CD4-positive, alpha-beta T cell treated with Interleukin-6 at 100 ng/mL for 8 hours (primary cell): ENCODE measurements around the gene DPP8.
"Not testable (repeated sequence)": the region's sequence is repeated elsewhere in the genome, so short reads cannot be mapped to it uniquely, and the experiment has no call there.

Experiments used
- DNase-seq: peaks from one replicate; pipeline ENCODE4 v3.0.0-alpha.2; 2020; ENCODE audit warnings: mixed read lengths, low spot score

The DPP8 gene

GRCh38 chr15:65524226-65524625 lies 6.7 kb upstream of the DPP8 start:
- no peak for DNase-seq

GRCh38 chr15:65521350-65521749 lies 3.9 kb upstream of the DPP8 start:
- DNase-seq = no peak

DNA sequence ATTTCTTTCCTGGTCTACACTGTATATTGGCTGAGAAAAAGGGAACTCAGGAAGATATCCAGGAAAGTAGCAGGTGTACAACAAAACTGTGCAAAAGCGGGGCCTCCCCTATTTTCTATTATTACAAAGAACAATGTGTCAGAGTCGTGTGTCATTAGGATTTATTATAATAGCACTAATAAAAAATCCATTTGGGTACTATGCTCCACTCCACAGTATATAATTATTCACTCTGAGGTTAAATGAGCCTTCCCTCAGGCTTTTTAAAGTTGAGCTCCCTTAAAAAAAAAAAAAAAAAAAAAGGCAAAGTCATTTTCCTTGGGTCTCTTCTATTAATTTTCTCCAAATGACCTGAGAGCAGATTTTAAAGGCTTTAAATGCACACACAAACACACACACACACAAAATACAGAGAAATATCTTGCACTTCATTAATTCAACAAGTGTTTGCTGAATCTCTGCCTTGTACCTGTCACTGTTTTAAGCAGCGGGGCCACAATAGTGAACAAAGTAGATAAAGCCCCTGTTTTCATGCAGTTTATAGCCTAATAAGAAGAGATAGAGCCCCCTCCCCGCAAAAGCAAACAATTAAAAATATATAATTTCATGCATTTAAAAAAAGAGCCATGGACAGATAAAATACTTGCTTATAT lies 1.3 kb upstream of the DPP8 start:
- DNase-seq = no peak

DNA sequence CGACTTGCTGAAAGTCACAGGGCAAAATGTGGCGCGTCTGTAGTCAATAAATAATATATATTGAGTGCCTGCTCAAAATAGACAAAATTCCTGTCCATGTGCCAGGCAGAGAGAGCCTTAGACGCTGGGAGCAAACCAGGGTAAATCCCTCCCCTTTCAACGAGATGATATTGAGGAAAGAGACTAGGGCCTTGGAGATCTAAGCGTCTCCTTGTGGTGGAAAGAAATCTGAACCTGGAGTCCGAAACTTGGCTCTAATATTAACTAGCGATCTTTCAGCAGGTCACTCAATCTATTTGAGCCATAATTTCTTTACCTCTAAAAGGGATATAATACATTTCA lies 348 bp upstream of the DPP8 start:
- DNase-seq = no peak

GRCh38 chr15:65512807-65513416 lies 4.6 kb downstream of the DPP8 start:
- no peak for DNase-seq

DNA sequence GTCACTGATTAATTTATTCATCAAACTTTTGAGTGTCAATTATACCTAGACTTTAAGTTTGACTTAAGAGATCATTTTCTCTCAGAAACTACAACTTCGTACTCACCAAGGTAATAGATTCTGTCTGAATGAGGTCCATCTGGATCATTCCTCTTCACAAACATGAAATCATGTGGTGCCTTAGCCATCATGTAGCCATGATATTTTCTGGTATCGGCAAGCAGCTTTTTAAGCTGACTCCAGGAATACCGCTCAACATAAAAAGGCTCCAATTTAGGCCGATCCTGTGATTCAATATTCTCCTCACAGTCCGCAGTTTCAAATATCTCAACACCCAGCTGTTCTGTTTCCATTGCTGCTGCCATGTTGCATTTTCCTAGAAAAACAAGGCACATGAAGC lies 5.3 kb downstream of the DPP8 start:
- DNase-seq = no peak

- DNase-seq = no peak
Observed at GRCh38 chr15:65509321-65509720, 8.2 kb downstream of the DPP8 start.

DNA sequence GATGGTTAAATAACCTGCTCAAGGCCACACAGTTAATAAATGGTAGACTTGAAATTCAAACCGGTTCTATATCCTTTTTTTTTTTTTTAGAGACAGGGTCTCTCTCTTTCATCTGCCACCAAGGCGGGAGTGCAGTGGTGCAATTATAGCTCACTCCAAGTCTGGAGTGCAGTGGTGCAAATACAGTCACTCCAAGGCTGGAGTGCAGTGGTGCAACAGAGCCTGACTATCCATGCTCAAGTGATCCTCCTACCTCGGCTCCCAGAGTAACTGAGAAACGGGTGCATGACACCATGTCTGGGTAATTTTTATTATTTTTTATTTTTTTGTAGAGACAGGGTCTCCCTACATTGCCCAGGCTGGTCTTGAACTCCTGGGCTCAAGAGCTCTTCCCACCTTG lies 23.4 kb downstream of the DPP8 start:
- DNase-seq = no peak

- DNase-seq = no peak
Observed at GRCh38 chr15:65484876-65485275, 32.6 kb downstream of the DPP8 start.

GRCh38 chr15:65476903-65477302 lies 40.6 kb downstream of the DPP8 start:
- DNase-seq = no peak

DNA sequence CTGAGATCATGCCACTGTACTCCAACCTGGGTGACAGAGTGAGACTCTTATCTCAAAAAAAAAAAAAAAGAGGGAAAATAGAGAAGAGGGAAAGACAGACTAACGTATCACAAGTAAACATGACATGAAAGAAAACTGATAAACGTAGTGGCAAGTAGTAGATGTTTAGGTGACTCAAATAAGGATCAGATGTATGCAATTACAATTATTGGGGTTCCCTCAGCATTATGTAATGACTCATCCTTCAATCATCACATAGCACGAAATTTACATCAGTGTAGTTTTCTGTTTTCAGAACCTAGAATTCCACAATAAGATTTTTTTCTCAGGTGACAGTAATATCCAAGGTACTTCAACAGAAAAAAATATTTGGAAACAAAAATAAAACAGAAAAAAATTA lies 46.6 kb downstream of the DPP8 start:
- DNase-seq = no peak

DNA sequence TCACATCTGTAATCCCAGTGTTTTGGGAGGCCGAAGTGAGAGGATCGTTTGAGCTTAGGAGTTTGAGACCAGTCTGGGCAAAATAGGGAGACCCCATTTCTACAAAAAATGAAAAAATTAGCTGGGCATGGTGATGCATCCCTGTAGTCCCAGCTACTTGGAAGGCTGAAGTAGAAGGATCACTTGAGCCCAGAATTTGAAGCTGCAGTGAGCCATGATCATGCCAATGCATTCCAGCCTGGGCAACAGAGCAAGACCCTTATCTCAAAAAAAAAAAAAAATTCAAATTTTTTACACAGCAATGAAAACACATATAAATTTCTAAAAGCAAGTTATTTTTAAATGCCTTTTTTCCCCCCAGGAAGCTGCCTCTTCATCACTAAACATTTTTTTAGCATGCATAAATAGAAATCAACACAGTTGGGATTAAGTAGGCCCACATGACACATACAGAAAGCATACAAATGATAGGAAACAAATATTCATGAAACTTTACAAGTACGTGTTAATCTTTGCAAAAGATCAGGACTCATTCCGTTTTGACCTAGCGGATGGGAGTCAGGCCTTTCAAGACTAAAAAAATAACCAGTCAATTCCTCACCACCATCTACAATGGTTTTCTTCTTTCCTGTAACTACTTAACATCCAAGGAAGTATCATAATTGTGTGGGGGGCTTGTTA lies 49.1 kb downstream of the DPP8 start:
- DNase-seq = no peak

DNA sequence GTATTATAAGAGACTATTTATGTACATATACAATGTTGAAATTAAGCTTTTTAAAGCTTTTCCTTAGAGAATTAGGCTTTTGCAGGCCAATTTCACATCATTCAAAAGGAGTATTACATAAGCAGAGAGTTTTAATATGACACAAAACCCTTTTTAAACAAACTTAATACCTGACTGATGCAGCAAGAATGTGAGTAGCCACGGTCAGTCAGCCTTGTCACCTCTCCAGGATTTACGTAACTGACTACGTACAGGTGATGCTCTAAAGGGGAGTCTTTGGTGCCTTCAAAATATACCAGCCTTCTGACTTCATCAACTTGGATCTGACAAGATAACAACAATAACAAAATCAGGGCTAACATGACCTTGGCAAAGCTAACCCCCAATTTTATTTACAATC lies 50.6 kb downstream of the DPP8 start:
- DNase-seq = no peak

GRCh38 chr15:65463096-65463495 lies 54.4 kb downstream of the DPP8 start:
- not testable (repeated sequence) for DNase-seq

DNA sequence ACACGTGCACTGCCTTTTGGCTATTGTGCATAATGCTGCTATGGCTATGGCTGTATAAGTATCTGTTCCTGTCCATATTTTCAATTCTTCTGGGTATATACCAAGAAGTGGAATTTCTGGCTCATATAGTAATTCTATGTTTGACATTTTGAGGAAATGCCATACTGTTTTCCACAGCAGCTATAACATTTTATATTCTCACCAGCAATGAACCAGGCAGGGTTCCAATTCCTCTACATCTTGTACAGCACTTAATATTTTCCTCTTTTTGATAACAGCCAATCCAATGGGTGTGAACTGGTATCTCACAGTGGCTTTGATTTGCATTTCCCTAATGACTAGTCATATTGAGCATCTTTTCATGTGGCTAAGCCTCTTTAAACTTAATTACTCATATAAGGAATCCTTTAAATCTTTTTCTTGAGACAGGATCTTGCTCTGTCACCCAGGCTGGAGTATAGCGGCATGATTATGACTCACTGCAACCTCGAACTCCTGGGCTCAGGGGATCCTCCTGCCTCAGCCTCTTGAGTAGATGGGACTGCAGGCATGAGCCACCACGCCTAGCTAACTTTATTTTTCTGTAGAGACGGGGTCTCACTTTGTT lies 56.6 kb downstream of the DPP8 start:
- DNase-seq = no peak

DNA sequence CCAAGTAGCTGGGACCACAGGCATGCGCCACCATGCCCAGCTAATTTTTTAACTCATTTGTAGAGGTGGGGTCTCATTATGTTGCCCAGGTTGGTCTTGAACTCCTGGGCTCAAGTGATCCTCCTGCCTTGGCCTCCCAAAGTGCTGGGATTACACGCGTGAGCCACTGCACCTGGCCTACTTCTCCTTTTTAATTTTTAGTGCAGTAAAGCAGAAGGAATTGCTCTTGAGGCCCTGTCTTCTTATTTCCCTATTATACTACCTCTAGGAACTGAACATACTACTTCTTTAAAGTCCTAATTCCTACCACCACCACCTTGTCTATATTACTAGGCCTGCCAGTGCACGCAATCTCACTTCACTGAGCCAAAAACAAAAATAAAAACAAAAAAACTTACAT lies 62.2 kb downstream of the DPP8 start:
- not testable (repeated sequence) for DNase-seq

- no peak for DNase-seq
Observed at GRCh38 chr15:65451989-65452388, 65.5 kb downstream of the DPP8 start.

DNA sequence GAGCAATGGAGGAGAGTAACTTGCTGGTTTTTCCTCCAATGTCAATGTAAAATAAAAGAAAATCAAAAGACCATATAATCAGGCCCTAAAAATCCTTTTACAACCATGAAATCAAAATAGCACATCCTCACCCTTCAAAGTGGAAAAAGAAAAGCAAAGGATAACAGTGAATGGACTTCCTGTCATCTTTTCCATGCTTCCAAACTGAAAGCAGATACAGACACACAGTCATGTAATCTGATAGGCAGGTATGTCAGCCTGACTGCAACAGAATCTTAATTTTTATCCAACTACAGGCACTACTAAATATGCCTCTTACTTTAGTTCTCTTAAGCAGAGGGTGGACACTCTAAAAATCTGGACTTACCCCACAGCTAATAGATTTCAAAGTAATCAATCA lies 66.9 kb downstream of the DPP8 start:
- DNase-seq = no peak

GRCh38 chr15:65447145-65447544 lies 70.3 kb downstream of the DPP8 start:
- DNase-seq = no peak

DNA sequence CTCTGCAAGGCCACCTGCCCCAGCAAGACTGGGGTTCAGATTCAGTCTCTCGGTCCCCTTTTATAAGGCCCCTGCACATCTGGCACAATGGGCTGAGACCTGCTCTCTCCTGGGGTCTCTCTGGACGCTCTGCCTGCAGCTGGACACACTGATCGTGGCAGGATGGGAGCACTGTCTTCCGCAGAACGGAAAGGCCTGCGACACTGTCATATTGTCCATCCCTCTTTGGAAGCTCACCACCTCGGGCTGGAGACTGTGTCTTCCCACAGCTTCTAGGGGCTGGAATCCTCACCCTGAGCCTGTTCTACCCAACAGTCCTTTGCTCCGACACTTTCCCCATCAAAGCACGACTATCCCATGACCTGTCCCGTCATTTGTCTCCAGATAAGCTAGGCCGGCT lies 83.3 kb downstream of the DPP8 start:
- no peak for DNase-seq

- no peak for DNase-seq
Observed at GRCh38 chr15:65431731-65432130, 85.8 kb downstream of the DPP8 start.

DNA sequence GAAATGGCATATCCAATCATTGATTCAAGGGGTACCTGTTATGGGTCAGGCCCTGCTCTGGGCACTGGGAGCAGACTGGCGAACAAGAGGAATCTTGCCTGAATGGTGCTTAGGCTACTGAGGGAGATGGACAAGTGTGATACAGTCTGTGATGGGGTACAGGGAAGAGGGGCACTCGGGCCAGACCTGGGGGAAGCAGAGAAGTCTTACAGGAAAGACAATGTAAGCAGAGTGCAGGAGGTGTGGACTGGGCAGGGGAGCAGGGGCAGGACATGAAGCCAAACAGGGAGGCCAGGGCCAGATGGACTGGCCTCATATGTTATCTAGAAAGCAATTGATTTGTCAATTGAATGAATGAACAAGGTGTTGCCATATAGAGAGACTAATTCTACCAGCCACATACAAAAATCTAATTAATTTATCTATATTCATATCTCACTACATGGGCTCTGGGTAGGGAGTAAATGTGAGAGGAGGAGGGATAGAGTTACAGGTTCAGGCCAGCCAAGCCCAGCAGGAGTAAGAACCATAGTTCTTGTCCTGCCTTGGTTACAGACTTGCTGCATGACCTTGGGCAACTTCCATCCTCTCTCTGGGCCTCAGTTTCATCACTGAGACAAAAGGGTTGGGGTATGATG lies 91.2 kb downstream of the DPP8 start:
- DNase-seq = no peak

DNA sequence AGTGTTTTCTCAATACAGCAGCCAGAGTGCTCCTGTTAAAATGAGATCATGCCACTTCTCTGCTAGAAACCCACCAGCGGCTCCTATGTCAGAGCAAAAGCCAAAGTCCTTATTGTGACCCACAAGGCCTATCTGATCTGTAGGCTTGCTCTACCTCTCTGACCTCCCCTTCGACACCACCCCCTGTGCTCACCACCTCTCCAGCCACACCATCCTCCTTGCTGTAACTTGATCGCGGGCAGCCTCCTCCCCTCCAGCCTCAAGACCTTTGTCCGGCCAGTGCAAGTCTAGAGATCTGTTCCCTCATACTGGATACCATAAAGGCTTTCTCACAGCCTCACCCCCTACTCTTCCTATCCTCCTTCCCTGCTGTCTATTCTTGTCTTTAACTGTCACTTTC lies 92.8 kb downstream of the DPP8 start:
- no peak for DNase-seq
